DOHH2 (cell line): ENCODE data around the gene MMAB.
A peak's percentile ranks its signal among the peaks of the same experiment; 100 is the strongest.

ENCODE experiments used
- H3F3A ChIP-seq: fragments of 200-600 bp; sonication (generic), shearing (Covaris generic); 2 replicates; pipeline ENCODE4 v1.6.0; 2016; ENCODE audit warnings: antibody characterized with exemption, mild to moderate bottlenecking; ENCODE audit not compliant: control insufficient read depth, insufficient read depth
- H3K27ac ChIP-seq: fragments of 200-600 bp; sonication (generic); 2 replicates; pipeline ENCODE4 v1.5.1; 2014; ENCODE audit warnings: low read depth, mild to moderate bottlenecking, low read length, moderate library complexity
- H3K27me3 ChIP-seq: fragments of 200-600 bp; sonication (generic); 2 replicates; pipeline ENCODE4 v1.6.1; 2014; ENCODE audit warnings: mild to moderate bottlenecking, low read length, mixed read lengths; ENCODE audit not compliant: control insufficient read depth
- H3K36me3 ChIP-seq: fragments of 200-600 bp; sonication (generic); 2 replicates; pipeline ENCODE4 v1.6.1; 2014; ENCODE audit warnings: mild to moderate bottlenecking, low read length, moderate library complexity, mixed read lengths; ENCODE audit not compliant: control insufficient read depth
- H3K4me1 ChIP-seq: fragments of 200-600 bp; sonication (generic); 2 replicates; pipeline ENCODE4 v1.6.1; 2014; ENCODE audit warnings: mild to moderate bottlenecking, low read length, mixed read lengths; ENCODE audit not compliant: control insufficient read depth
- H3K4me2 ChIP-seq: fragments of 200-600 bp; sonication (generic); 2 replicates; pipeline ENCODE4 v1.6.0; 2014; ENCODE audit warnings: mild to moderate bottlenecking, low read length, moderate library complexity
- H3K4me3 ChIP-seq: fragments of 200-600 bp; sonication (generic); 2 replicates; pipeline ENCODE4 v1.5.1; 2014; ENCODE audit warnings: mild to moderate bottlenecking, low read length, mixed read lengths
- H3K79me2 ChIP-seq: fragments of 200-600 bp; sonication (generic); 2 replicates; pipeline ENCODE4 v1.6.1; 2014; ENCODE audit warnings: mild to moderate bottlenecking, low read length, mixed read lengths; ENCODE audit not compliant: control insufficient read depth
- H3K9me2 ChIP-seq: fragments of 200-600 bp; sonication (generic); replicated peaks from 2 replicates; pipeline ENCODE4 v1.6.1; 2014; ENCODE audit warnings: mild to moderate bottlenecking, low read length, mixed read lengths; ENCODE audit not compliant: control insufficient read depth
- H3K9me3 ChIP-seq: fragments of 200-600 bp; sonication (generic); 2 replicates; pipeline ENCODE4 v1.6.1; 2014; ENCODE audit warnings: antibody characterized with exemption, low read length, mixed read lengths; ENCODE audit not compliant: control insufficient read depth, insufficient read depth
- H4K20me1 ChIP-seq: fragments of 200-600 bp; sonication (generic); 2 replicates; pipeline ENCODE4 v1.6.0; 2014; ENCODE audit warnings: low read depth, mild to moderate bottlenecking, antibody characterized with exemption, low read length, moderate library complexity; ENCODE audit not compliant: control insufficient read depth, insufficient read depth
- EZH2phosphoT487 ChIP-seq: fragments of 200-600 bp; sonication (generic); IDR thresholded peaks from 2 replicates; pipeline ENCODE4 v1.6.1; 2017; ENCODE audit warnings: borderline replicate concordance, mild to moderate bottlenecking, antibody characterized with exemption, low read length, moderate library complexity, mixed read lengths
- TF ChIP-seq, protein P1 (sequence below): fragments of 200-600 bp; sonication (generic); IDR thresholded peaks from one replicate; pipeline ENCODE4 v1.5.1; 2014; ENCODE audit warnings: antibody characterized with exemption, mild to moderate bottlenecking, low read depth, low read length; ENCODE audit not compliant: poor library complexity, severe bottlenecking

Gene MMAB

DNA sequence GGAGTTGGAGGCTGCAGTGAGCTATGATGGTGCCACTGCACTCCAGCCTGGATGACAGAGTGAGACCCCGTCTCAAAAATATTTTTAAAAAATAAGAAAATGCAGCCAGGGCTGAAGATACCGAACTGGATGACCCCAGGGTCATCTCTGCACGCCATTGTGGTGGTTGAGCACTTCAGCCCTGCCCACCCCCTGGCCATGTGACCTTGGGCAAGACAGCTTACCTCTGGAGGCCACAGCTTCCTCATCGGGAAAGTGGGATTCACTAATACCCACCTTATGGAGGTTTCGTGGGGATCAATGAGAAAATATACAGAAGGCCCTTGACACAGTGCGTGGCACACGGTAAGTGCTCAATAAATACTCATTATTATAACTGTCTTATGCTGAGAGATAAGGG lies 25.8 kb upstream of the MMAB start:
- Histone ChIP-seq H3K27ac (no peak overlapping the region), H3F3A (no peaks in the 10 kb centered on the region), H3K4me2 (no peak overlapping the region), H3K79me2 (no peaks in the 10 kb centered on the region), H3K4me1 (no peaks in the 10 kb centered on the region; the same call in 1 of the 2 replicates), H3K4me3 (no peak overlapping the region), H3K9me3 (no peaks in the 10 kb centered on the region), H4K20me1 (peaks cover 5% of the 10 kb centered on the region; the same call in 1 of the 2 replicates), H3K36me3 (peaks cover 24% of the 10 kb centered on the region), H3K9me2 (no peaks in the 10 kb centered on the region), H3K27me3 (no peaks in the 10 kb centered on the region)
- TF ChIP-seq, protein P1, sequence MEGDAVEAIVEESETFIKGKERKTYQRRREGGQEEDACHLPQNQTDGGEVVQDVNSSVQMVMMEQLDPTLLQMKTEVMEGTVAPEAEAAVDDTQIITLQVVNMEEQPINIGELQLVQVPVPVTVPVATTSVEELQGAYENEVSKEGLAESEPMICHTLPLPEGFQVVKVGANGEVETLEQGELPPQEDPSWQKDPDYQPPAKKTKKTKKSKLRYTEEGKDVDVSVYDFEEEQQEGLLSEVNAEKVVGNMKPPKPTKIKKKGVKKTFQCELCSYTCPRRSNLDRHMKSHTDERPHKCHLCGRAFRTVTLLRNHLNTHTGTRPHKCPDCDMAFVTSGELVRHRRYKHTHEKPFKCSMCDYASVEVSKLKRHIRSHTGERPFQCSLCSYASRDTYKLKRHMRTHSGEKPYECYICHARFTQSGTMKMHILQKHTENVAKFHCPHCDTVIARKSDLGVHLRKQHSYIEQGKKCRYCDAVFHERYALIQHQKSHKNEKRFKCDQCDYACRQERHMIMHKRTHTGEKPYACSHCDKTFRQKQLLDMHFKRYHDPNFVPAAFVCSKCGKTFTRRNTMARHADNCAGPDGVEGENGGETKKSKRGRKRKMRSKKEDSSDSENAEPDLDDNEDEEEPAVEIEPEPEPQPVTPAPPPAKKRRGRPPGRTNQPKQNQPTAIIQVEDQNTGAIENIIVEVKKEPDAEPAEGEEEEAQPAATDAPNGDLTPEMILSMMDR = no peak
- TF ChIP-seq EZH2phosphoT487 = no peak

DNA sequence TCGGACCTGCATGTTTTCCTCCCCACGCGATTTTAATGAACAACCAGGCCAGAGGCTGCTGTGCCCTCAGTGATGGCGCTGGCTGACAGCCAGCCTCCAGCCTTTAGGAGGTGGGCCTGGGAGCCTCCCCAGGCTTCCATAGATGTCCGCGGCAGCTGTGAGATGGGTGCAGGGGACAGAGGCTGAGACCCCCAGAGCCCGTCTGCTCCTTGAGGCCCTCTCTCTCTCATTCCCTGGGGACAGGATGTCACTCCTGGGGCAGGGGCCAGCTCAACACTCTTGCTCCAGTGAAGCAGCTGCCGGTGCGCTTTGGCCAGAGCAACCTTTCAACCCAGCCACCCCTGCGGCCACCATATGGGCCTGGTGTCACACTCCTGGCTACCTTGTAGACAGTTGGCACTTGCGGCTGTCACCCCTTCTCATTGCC lies 25.1 kb upstream of the MMAB start:
- H3K4me2 ChIP-seq = no peak overlapping the region
- H3K9me3 ChIP-seq = no peaks in the 10 kb centered on the region
- peaks cover 27% of the 10 kb centered on the region for H3K36me3 ChIP-seq
- H3K79me2 ChIP-seq = no peaks in the 10 kb centered on the region
- H3K4me1 ChIP-seq = no peaks in the 10 kb centered on the region; the same call in 1 of the 2 replicates
- no peaks in the 10 kb centered on the region for H3K27me3 ChIP-seq
- TF ChIP-seq, protein P1 = no peak
- no peak for TF ChIP-seq EZH2phosphoT487
- peaks cover 5% of the 10 kb centered on the region; the same call in 1 of the 2 replicates for H4K20me1 ChIP-seq
- no peak overlapping the region for H3K27ac ChIP-seq
- no peaks in the 10 kb centered on the region for H3K9me2 ChIP-seq
- no peak overlapping the region for H3K4me3 ChIP-seq
- H3F3A ChIP-seq = no peaks in the 10 kb centered on the region

DNA sequence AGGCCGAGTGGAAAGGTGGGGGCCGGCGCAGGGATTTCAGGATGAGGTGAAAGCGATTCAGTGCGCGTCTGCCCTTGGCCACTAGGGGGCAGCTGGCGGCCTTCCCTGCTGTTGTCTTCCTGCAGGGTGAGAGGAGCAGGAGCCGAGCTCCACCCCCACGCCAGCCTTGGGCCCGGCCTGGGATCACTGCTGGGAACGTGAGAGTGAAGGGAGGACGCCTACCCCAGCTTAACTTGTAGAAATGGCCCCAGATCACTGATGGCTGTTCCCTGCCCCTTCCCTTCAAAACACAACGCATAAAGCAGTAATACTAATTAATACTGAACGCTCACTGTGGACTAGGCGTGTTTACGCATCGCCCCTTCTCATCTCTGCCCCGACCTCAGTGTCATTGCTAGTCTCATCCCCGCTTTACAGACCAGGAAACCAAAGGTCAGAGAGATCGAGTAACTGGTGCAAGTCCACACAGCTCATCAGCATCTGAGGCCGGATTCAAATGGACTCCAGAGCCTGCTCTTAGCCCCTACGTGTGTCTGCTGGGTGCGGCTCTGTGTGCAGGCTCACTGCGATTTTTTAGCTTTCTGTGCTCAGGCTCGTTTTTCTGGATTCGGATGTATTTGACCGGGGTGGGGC lies 24.6 kb upstream of the MMAB start:
- no peak overlapping the region for H3K4me3 ChIP-seq
- H3K36me3 ChIP-seq = peaks cover 33% of the 10 kb centered on the region
- H3K4me1 ChIP-seq = no peaks in the 10 kb centered on the region; the same call in 1 of the 2 replicates
- H3K9me2 ChIP-seq = no peaks in the 10 kb centered on the region
- no peaks in the 10 kb centered on the region for H3F3A ChIP-seq
- H3K79me2 ChIP-seq = no peaks in the 10 kb centered on the region
- no peak for TF ChIP-seq EZH2phosphoT487
- TF ChIP-seq, protein P1 = peak; percentile 97
- H3K4me2 ChIP-seq = no peak overlapping the region
- H3K27me3 ChIP-seq = no peaks in the 10 kb centered on the region
- no peak overlapping the region for H3K27ac ChIP-seq
- H4K20me1 ChIP-seq = peaks cover 5% of the 10 kb centered on the region; the same call in 1 of the 2 replicates
- H3K9me3 ChIP-seq = no peaks in the 10 kb centered on the region
